Measurements from ENCODE around the gene MAD1L1. TPM values are rescaled to one million over a fixed set of nuclear protein-coding genes. Genes with fewer than 3 reads are reported as not detected.
"Not testable (repeated sequence)": the region's sequence is repeated elsewhere in the genome, so short reads cannot be mapped to it uniquely, and the experiment has no call there.

Gene MAD1L1
- total RNA-seq, 1 donor from 2014 or later: 57.6 TPM

GRCh38 chr7:1972744-1973143 lies 260.0 kb downstream of the MAD1L1 start:
- DNase-seq: no peak
- Mint-ChIP-seq H3K36me3 (ENCODE audit: unreplicated experiment) (peaks cover 27% of the 10 kb centered on the region), H3K4me3 (ENCODE audit: unreplicated experiment) (no peak overlapping the region), H3K9me3 (ENCODE audit: unreplicated experiment) (peaks cover 10% of the 10 kb centered on the region), H3K4me1 (ENCODE audit: low read depth, unreplicated experiment) (peaks cover 22% of the 10 kb centered on the region), H3K27ac (ENCODE audit: unreplicated experiment) (no peak overlapping the region), H3K27me3 (ENCODE audit: unreplicated experiment) (peaks cover 2% of the 10 kb centered on the region)
- TF ChIP-seq CTCF (IDR thresholded peaks at IDR 0.05; ENCODE audit: partially characterized antibody, unreplicated experiment): no peak

GRCh38 chr7:1971946-1972654 lies 260.6 kb downstream of the MAD1L1 start:
- no peak for TF ChIP-seq CTCF (IDR thresholded peaks at IDR 0.05; ENCODE audit: partially characterized antibody, unreplicated experiment)
- peaks cover 3% of the 10 kb centered on the region for H3K27me3 Mint-ChIP-seq (ENCODE audit: unreplicated experiment)
- no peak for DNase-seq
- H3K27ac Mint-ChIP-seq (ENCODE audit: unreplicated experiment): no peak overlapping the region
- no peak overlapping the region for H3K4me3 Mint-ChIP-seq (ENCODE audit: unreplicated experiment)
- peaks cover 25% of the 10 kb centered on the region for H3K4me1 Mint-ChIP-seq (ENCODE audit: low read depth, unreplicated experiment)
- peaks cover 31% of the 10 kb centered on the region for H3K36me3 Mint-ChIP-seq (ENCODE audit: unreplicated experiment)
- H3K9me3 Mint-ChIP-seq (ENCODE audit: unreplicated experiment): peaks cover 11% of the 10 kb centered on the region

GRCh38 chr7:1970895-1971294 lies 261.9 kb downstream of the MAD1L1 start:
- TF ChIP-seq CTCF (IDR thresholded peaks at IDR 0.05; ENCODE audit: partially characterized antibody, unreplicated experiment): no peak
- H3K4me1 Mint-ChIP-seq (ENCODE audit: low read depth, unreplicated experiment): peaks cover 34% of the 10 kb centered on the region
- no peak overlapping the region for H3K4me3 Mint-ChIP-seq (ENCODE audit: unreplicated experiment)
- peaks cover 9% of the 10 kb centered on the region for H3K9me3 Mint-ChIP-seq (ENCODE audit: unreplicated experiment)
- peak; percentile 9 for DNase-seq
- H3K36me3 Mint-ChIP-seq (ENCODE audit: unreplicated experiment): peaks cover 28% of the 10 kb centered on the region
- H3K27ac Mint-ChIP-seq (ENCODE audit: unreplicated experiment): no peak overlapping the region
- peaks cover 6% of the 10 kb centered on the region for H3K27me3 Mint-ChIP-seq (ENCODE audit: unreplicated experiment)

- H3K9me3 Mint-ChIP-seq (ENCODE audit: unreplicated experiment); DNase-seq; H3K27ac Mint-ChIP-seq (ENCODE audit: unreplicated experiment); H3K4me3 Mint-ChIP-seq (ENCODE audit: unreplicated experiment); H3K27me3 Mint-ChIP-seq (ENCODE audit: unreplicated experiment): not testable (repeated sequence)
- Mint-ChIP-seq H3K4me1 (ENCODE audit: low read depth, unreplicated experiment) (peaks cover 35% of the 10 kb centered on the region), H3K36me3 (ENCODE audit: unreplicated experiment) (peaks cover 27% of the 10 kb centered on the region)
These were observed 262.5 kb downstream of the MAD1L1 start for GRCh38 chr7:1970285-1970660.

GRCh38 chr7:1969459-1970284 lies 263.1 kb downstream of the MAD1L1 start:
- H3K27ac Mint-ChIP-seq (ENCODE audit: unreplicated experiment): no peak overlapping the region
- H3K27me3 Mint-ChIP-seq (ENCODE audit: unreplicated experiment): peaks cover 6% of the 10 kb centered on the region
- TF ChIP-seq CTCF (IDR thresholded peaks at IDR 0.05; ENCODE audit: partially characterized antibody, unreplicated experiment): no peak

More at GRCh38 chr7:1969459-1970284, 263.1 kb downstream of the MAD1L1 start:
- peaks cover 8% of the 10 kb centered on the region for H3K9me3 Mint-ChIP-seq (ENCODE audit: unreplicated experiment)
- H3K4me1 Mint-ChIP-seq (ENCODE audit: low read depth, unreplicated experiment): peaks cover 35% of the 10 kb centered on the region
- no peak overlapping the region for H3K4me3 Mint-ChIP-seq (ENCODE audit: unreplicated experiment)
- peak; percentile 45 for DNase-seq
- H3K36me3 Mint-ChIP-seq (ENCODE audit: unreplicated experiment): peaks cover 27% of the 10 kb centered on the region
